GM12878 (cell line): ENCODE data around the gene CPSF4.

Source experiments
- ATF3 ChIP-seq: IDR thresholded peaks from 2 replicates; pipeline ENCODE4 v1.6.1; 2011; ENCODE audit warnings: low read depth, mild to moderate bottlenecking, low read length, moderate library complexity, borderline replicate concordance; ENCODE audit errors: extremely low read depth
- BACH1 ChIP-seq: fragments of 450-650 bp; IDR thresholded peaks from 2 replicates; pipeline ENCODE4 v1.6.1; 2017; ENCODE audit warnings: mild to moderate bottlenecking, borderline replicate concordance
- CTCF ChIP-seq, 3 experiments: IDR thresholded peaks in 2 of 3; conservative IDR thresholded peaks in 1 of 3; 2 replicates each; pipeline ENCODE4 v1.5.1; 2011; ENCODE audit warnings: low read depth in 3 of 3, low read length in 3 of 3, mild to moderate bottlenecking in 3 of 3, control low read depth in 2 of 3, moderate library complexity in 2 of 3, inconsistent platforms in 1 of 3, mixed read lengths in 1 of 3; ENCODE audit not compliant: control insufficient read depth in 2 of 3, insufficient read depth in 1 of 3; ENCODE audit errors: extremely low read depth in 1 of 3
- EP300 ChIP-seq, 2 experiments: fragments of 150-350 bp in 1 of 2; IDR thresholded peaks; 2 replicates each; pipeline ENCODE4 v1.6.1; 2011 to 2012; ENCODE audit warnings: low read depth in 2 of 2, low read length in 2 of 2, borderline replicate concordance in 1 of 2, improper control_type of control experiment in 1 of 2, inconsistent platforms in 1 of 2; ENCODE audit not compliant: control insufficient read depth in 1 of 2
- EZH2 ChIP-seq: IDR thresholded peaks from 2 replicates; pipeline ENCODE4 v1.6.1; 2012; ENCODE audit warnings: low read depth, mild to moderate bottlenecking, control low read depth, inconsistent platforms, low read length, borderline replicate concordance; ENCODE audit not compliant: control insufficient read depth
- JUND ChIP-seq: IDR thresholded peaks from 2 replicates; pipeline ENCODE4 v1.6.1; 2012; ENCODE audit warnings: low read depth, mild to moderate bottlenecking, low read length, improper control_type of control experiment, moderate library complexity
- NR2C2 ChIP-seq: IDR thresholded peaks from 2 replicates; pipeline ENCODE4 v1.6.1; 2011; ENCODE audit warnings: borderline replicate concordance, low read depth; ENCODE audit not compliant: control insufficient read depth, insufficient read length
- POLR2A ChIP-seq: IDR thresholded peaks from 2 replicates; pipeline ENCODE4 v1.6.1; 2011; ENCODE audit warnings: low read depth, mild to moderate bottlenecking, low read length
- WRNIP1 ChIP-seq: IDR thresholded peaks from 2 replicates; pipeline ENCODE4 v1.6.1; 2011; ENCODE audit warnings: low read depth, low read length, improper control_type of control experiment, borderline replicate concordance

GRCh38 chr7:99505324-99505662 lies 66.5 kb downstream of the CPSF4 start:
- no peak for TF ChIP-seq CTCF (IDR thresholded peaks at IDR 0.05 in 2 of 3, conservative IDR thresholded peaks at IDR 0.05 in 1 of 3; ENCODE audit: control insufficient read depth in 2 of 3, extremely low read depth in 1 of 3, insufficient read depth in 1 of 3, low read depth in 3 of 3, low read length in 3 of 3)
- no peak for TF ChIP-seq ATF3
- TF ChIP-seq POLR2A: no peak
- TF ChIP-seq EP300 (IDR thresholded peaks at IDR 0.05; ENCODE audit: borderline replicate concordance in 1 of 2, control insufficient read depth in 1 of 2, low read depth in 2 of 2, low read length in 2 of 2): no peak
- no peak for TF ChIP-seq NR2C2
- no peak for TF ChIP-seq WRNIP1
- TF ChIP-seq EZH2: no peak
- no peak for TF ChIP-seq BACH1
- no peak for TF ChIP-seq JUND
